RWPE2 (cell line): ENCODE results near the gene OS9.
A peak's percentile ranks its signal among the peaks of the same experiment; 100 is the strongest.

Source experiments
- ATAC-seq: fragments of 200-7000 bp; cut with Tn5 transposase; 3 replicates; pipeline ENCODE4 v1.9.1; 2021; ENCODE audit warnings: low read depth
- DNase-seq: peaks from one replicate; pipeline ENCODE4 v3.0.0-alpha.2; 2020; ENCODE audit warnings: low spot score
- H3K27ac ChIP-seq: fragments of 450-650 bp; 2 replicates; pipeline ENCODE4 v1.5.1; 2017; ENCODE audit warnings: mild to moderate bottlenecking; ENCODE audit not compliant: poor library complexity, severe bottlenecking
- H3K27me3 ChIP-seq: fragments of 250-450 bp; sonication (Bioruptor Pico); 2 replicates; pipeline ENCODE4 v1.5.1; 2021; ENCODE audit warnings: mild to moderate bottlenecking, moderate library complexity; ENCODE audit not compliant: insufficient read depth, poor library complexity, severe bottlenecking
- H3K36me3 ChIP-seq: fragments of 250-450 bp; sonication (Bioruptor Pico); 2 replicates; pipeline ENCODE4 v1.5.1; 2020; ENCODE audit warnings: low read depth, mild to moderate bottlenecking, moderate library complexity
- H3K4me1 ChIP-seq: fragments of 250-450 bp; sonication (Bioruptor Pico); 2 replicates; pipeline ENCODE4 v1.5.1; 2021; ENCODE audit warnings: mild to moderate bottlenecking, moderate library complexity; ENCODE audit not compliant: insufficient read depth, poor library complexity, severe bottlenecking
- H3K4me3 ChIP-seq: fragments of 250-450 bp; sonication (Bioruptor Pico); 2 replicates; pipeline ENCODE4 v1.5.1; 2021; ENCODE audit warnings: mild to moderate bottlenecking, moderate library complexity; ENCODE audit not compliant: severe bottlenecking
- H3K9me3 ChIP-seq: fragments of 250-450 bp; sonication (Bioruptor Pico); 2 replicates; pipeline ENCODE4 v1.5.1; 2021; ENCODE audit warnings: mild to moderate bottlenecking, moderate library complexity; ENCODE audit not compliant: severe bottlenecking
- TF ChIP-seq, protein P1 (sequence below): fragments of 450-650 bp; IDR thresholded peaks from one replicate; pipeline ENCODE4 v1.5.1; 2017; ENCODE audit warnings: mild to moderate bottlenecking, moderate library complexity; ENCODE audit not compliant: poor library complexity, severe bottlenecking

The OS9 gene

DNA sequence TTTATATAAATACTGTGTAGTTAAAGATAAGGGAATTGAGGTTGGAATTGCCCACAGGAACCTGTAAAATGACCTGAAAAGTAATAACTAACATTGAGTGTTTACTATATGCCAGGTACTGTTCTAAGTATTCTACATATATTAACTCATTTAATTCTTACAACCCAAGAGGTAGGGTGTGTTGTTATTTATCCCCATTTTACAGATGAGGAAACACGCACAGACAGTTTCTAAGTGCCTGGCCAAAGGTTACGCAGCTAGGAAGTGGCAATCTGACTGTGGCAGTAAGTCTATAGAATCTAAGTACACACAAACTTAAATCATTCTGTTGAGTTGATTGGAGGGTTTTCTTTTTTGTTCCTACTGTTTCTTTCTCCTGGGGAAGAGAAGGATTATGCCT, 49.8 kb downstream of the OS9 start:
- Histone ChIP-seq H3K27me3 (peaks cover 18% of the 10 kb centered on the region), H3K4me1 (peaks cover 9% of the 10 kb centered on the region), H3K9me3 (no peaks in the 10 kb centered on the region), H3K36me3 (peaks cover 26% of the 10 kb centered on the region), H3K27ac (no peak overlapping the region), H3K4me3 (peak overlapping the region; percentile 74)
- TF ChIP-seq, protein P1, sequence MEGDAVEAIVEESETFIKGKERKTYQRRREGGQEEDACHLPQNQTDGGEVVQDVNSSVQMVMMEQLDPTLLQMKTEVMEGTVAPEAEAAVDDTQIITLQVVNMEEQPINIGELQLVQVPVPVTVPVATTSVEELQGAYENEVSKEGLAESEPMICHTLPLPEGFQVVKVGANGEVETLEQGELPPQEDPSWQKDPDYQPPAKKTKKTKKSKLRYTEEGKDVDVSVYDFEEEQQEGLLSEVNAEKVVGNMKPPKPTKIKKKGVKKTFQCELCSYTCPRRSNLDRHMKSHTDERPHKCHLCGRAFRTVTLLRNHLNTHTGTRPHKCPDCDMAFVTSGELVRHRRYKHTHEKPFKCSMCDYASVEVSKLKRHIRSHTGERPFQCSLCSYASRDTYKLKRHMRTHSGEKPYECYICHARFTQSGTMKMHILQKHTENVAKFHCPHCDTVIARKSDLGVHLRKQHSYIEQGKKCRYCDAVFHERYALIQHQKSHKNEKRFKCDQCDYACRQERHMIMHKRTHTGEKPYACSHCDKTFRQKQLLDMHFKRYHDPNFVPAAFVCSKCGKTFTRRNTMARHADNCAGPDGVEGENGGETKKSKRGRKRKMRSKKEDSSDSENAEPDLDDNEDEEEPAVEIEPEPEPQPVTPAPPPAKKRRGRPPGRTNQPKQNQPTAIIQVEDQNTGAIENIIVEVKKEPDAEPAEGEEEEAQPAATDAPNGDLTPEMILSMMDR, result no peak
- DNase-seq (no peak), ATAC-seq (no peak)

DNA sequence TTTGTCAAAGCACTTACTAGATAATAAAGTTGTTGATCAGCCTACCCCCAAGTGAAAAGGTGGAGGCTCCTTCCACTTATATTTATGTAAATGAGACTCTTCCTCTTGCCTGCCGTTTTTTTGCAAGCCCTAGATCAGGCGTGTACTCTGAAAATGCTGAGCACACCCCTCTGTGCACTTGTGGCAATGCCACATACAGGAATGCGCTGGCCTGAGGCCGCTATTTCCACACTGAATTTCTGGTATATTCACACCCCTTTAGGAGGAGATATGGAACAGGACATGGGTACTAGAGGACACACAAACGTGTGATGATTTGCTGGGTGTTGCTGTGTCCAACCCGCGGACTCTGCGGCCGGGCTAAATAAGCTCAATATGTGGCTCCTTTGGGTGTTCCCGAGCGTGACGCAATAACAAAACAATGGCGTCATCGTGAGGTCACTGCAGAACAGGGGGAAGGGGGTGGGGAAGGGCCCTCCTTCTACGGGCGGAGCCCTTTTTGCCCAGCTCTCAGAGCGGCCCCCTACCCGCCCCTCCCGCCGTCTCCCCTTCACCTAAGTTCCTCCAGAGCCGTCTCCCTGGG, 50.4 kb downstream of the OS9 start:
- H3K4me3 ChIP-seq, result peak overlapping the region; percentile 74
- no peaks in the 10 kb centered on the region for H3K9me3 ChIP-seq
- peaks cover 9% of the 10 kb centered on the region for H3K4me1 ChIP-seq
- DNase-seq (no peak), ATAC-seq (peak; percentile 49)
- TF ChIP-seq, protein P1, result no peak
- H3K27ac ChIP-seq, result peak overlapping the region; percentile 80
- H3K27me3 ChIP-seq, result peaks cover 13% of the 10 kb centered on the region
- H3K36me3 ChIP-seq, result peaks cover 31% of the 10 kb centered on the region

DNA sequence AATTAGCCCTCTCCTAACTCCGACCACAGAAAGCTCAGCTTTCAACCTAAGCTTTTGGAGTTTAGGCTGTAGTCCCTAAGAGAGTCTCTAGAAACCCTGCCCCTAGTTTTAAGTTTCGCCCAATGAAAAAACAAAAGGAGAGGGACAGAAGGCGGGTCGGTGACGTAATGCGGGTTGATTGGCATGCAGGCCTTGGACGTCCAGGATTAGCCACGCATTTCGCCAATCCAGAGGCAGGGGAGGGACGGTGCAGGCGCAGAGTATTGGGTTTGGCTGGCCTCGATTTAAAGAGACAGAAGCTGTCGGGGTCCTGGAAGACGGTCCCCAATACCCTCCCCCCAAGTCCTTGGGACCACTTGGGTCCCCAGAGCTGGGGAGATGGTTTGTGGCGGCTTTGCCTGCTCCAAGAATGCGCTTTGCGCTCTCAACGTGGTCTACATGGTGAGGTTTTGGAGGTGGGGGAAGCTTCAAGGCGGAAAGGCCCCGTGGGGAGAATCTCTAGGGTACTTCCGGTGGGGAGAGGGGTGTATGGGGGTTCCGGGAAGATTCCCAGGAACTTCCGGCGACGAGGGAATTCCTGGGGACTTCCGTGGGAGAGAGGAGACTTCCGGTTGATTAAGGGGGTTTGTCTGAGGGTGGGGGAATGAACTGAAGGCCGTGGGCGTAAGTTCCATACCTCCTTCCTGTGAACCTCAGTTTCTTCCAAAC, 51.0 kb downstream of the OS9 start, which contains the start of gene TSPAN31:
TSS of gene TSPAN31 (plus strand) at position 263 of the 708 bp plus-strand sequence. CDS start at position 379, 116 bp downstream.
- H3K27ac ChIP-seq, result peak within 1 kb of the TSS; percentile 80
- H3K4me3 ChIP-seq, result peak within 1 kb of the TSS; percentile 74
- peaks cover 9% of the 10 kb centered on the region for H3K4me1 ChIP-seq
- peaks cover 38% of the 10 kb centered on the region for H3K36me3 ChIP-seq
- DNase-seq, result peak; percentile 98
- H3K9me3 ChIP-seq, result no peaks in the 10 kb centered on the region
- peak; percentile 92 for ATAC-seq
- TF ChIP-seq, protein P1, result no peak
- peaks cover 6% of the 10 kb centered on the region for H3K27me3 ChIP-seq

DNA sequence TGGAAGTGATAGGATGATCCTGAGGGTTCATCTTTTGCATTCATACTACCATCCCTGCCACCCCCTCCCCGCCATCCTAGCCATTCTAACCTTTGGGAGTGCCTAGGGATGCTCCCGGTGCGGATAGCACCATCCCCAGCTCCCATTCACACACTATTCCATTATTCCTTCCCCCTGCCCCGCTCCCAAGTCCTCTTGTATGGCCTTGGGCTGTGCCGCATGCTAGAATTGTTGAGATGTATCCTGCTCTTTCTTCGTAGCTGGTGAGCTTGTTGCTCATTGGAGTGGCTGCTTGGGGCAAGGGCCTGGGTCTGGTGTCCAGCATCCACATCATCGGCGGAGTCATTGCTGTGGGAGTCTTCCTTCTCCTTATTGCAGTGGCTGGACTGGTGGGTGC, 51.6 kb downstream of the OS9 start:
- ATAC-seq (peak; percentile 8; the same call in 1 of the 3 replicates), DNase-seq (no peak)
- H3K27ac ChIP-seq, result peak overlapping the region; percentile 80
- H3K4me3 ChIP-seq, result peak overlapping the region; percentile 74
- TF ChIP-seq, protein P1, result no peak
- H3K27me3 ChIP-seq, result peaks cover under 1% of the 10 kb centered on the region
- peaks cover 43% of the 10 kb centered on the region for H3K36me3 ChIP-seq
- H3K4me1 ChIP-seq, result peaks cover 9% of the 10 kb centered on the region
- no peaks in the 10 kb centered on the region for H3K9me3 ChIP-seq

DNA sequence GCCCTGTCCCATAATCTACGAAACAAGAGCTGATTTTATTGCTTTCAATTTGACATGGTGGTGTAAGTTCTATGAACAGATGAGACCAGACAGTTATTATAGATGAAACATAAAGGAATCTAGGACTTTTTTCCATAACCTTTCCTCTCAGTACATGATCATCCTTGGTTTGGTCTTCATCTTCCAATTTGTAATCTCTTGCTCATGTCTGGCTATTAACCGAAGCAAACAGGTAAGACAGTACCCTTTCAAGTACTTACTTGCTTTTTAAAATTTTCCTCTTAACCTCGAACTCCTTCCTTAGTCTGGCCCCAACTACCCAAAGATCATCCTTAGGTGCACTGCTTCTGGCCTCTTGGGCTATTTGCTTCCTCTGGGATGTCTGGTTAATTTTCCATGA, 52.1 kb downstream of the OS9 start:
- Histone ChIP-seq H3K4me1 (peaks cover 9% of the 10 kb centered on the region), H3K27ac (peak overlapping the region; percentile 80), H3K9me3 (no peaks in the 10 kb centered on the region), H3K27me3 (no peaks in the 10 kb centered on the region), H3K4me3 (peak overlapping the region; percentile 74), H3K36me3 (peaks cover 49% of the 10 kb centered on the region)
- ATAC-seq, result no peak
- TF ChIP-seq, protein P1, result no peak
- no peak for DNase-seq
